SK-N-SH treated with all-trans-retinoic acid at 6 μM for 48 hours (cell line): ENCODE measurements around the gene RAI14.

Experiments used
- ATAC-seq: fragments of 200-7000 bp; cut with Tn5 transposase; 3 replicates; pipeline ENCODE4 v1.9.1; 2020; ENCODE audit warnings: mild to moderate bottlenecking, moderate library complexity
- ARNTL ChIP-seq: fragments of 450-650 bp; formaldehyde crosslinking; IDR thresholded peaks from 2 replicates; pipeline ENCODE4 v1.5.0; 2020; ENCODE audit warnings: low read depth, mild to moderate bottlenecking, moderate library complexity, borderline replicate concordance
- BACH2 ChIP-seq: fragments of 250-450 bp; sonication (Bioruptor Pico); IDR thresholded peaks from 2 replicates; pipeline ENCODE4 v1.9.0; 2021; ENCODE audit warnings: mild to moderate bottlenecking, borderline replicate concordance
- CSDC2 ChIP-seq: fragments of 250-450 bp; sonication (Bioruptor Pico); IDR thresholded peaks from 2 replicates; pipeline ENCODE4 v1.5.0; 2020; ENCODE audit warnings: mild to moderate bottlenecking, moderate library complexity
- CSRNP3 ChIP-seq: fragments of 250-450 bp; sonication (Bioruptor Pico); IDR thresholded peaks from 2 replicates; pipeline ENCODE4 v1.5.1; 2021; ENCODE audit warnings: mild to moderate bottlenecking, moderate library complexity
- ESRRG ChIP-seq: fragments of 250-450 bp; sonication (Bioruptor Pico); IDR thresholded peaks from 2 replicates; pipeline ENCODE4 v1.6.1; 2021; ENCODE audit warnings: mild to moderate bottlenecking
- GLIS3 ChIP-seq: fragments of 250-450 bp; sonication (Bioruptor Pico); IDR thresholded peaks from 2 replicates; pipeline ENCODE4 v1.5.0; 2020; ENCODE audit warnings: mild to moderate bottlenecking, moderate library complexity
- ISL1 ChIP-seq: fragments of 250-450 bp; sonication (Bioruptor Pico); IDR thresholded peaks from 2 replicates; pipeline ENCODE4 v2.1.2; 2022; ENCODE audit warnings: mild to moderate bottlenecking, moderate library complexity
- OSR1 ChIP-seq: fragments of 250-450 bp; sonication (Bioruptor Pico); IDR thresholded peaks from 2 replicates; pipeline ENCODE4 v1.8.0; 2022; ENCODE audit warnings: moderate library complexity, mild to moderate bottlenecking, inconsistent platforms
- POU6F1 ChIP-seq: fragments of 250-450 bp; sonication (Bioruptor Pico); IDR thresholded peaks from 2 replicates; pipeline ENCODE4 v1.8.0; 2021; ENCODE audit warnings: low read depth, mild to moderate bottlenecking, moderate library complexity, borderline replicate concordance
- SNAI2 ChIP-seq: fragments of 250-450 bp; sonication (Bioruptor Pico); IDR thresholded peaks from 2 replicates; pipeline ENCODE4 v1.5.0; 2020; ENCODE audit warnings: mild to moderate bottlenecking, moderate library complexity
- ZC3H10 ChIP-seq: fragments of 250-450 bp; sonication (Bioruptor Pico); IDR thresholded peaks from 2 replicates; pipeline ENCODE4 v1.5.1; 2021; ENCODE audit warnings: mild to moderate bottlenecking, moderate library complexity
- ZFP3 ChIP-seq: fragments of 250-450 bp; sonication (Bioruptor Pico); IDR thresholded peaks from 2 replicates; pipeline ENCODE4 v1.5.0; 2020; ENCODE audit warnings: mild to moderate bottlenecking, moderate library complexity
- ZFP30 ChIP-seq: fragments of 450-650 bp; formaldehyde crosslinking; IDR thresholded peaks from 2 replicates; pipeline ENCODE4 v1.5.0; 2022; ENCODE audit warnings: mild to moderate bottlenecking, moderate library complexity
- ZNF565 ChIP-seq: fragments of 450-650 bp; formaldehyde crosslinking; conservative IDR thresholded peaks from 2 replicates; pipeline ENCODE4 v1.5.0; 2020; ENCODE audit warnings: low read depth, mild to moderate bottlenecking, moderate library complexity
- ZNF70 ChIP-seq: fragments of 450-650 bp; formaldehyde crosslinking; IDR thresholded peaks from 2 replicates; pipeline ENCODE4 v1.5.0; 2020; ENCODE audit warnings: mild to moderate bottlenecking, moderate library complexity
- ZNF8 ChIP-seq: fragments of 450-650 bp; formaldehyde crosslinking; IDR thresholded peaks from 2 replicates; pipeline ENCODE4 v1.5.0; 2020; ENCODE audit warnings: mild to moderate bottlenecking, moderate library complexity
- TF ChIP-seq, protein P1 (sequence below): fragments of 250-450 bp; sonication (Bioruptor Pico); IDR thresholded peaks from 2 replicates; pipeline ENCODE4 v1.5.0; 2020; ENCODE audit warnings: mild to moderate bottlenecking, moderate library complexity
- TF ChIP-seq, protein P2 (sequence below): fragments of 250-450 bp; sonication (Bioruptor Pico); IDR thresholded peaks from 2 replicates; pipeline ENCODE4 v1.5.1; 2020; ENCODE audit warnings: low read depth, mild to moderate bottlenecking, moderate library complexity
- TF ChIP-seq, protein P3 (sequence below): fragments of 250-450 bp; sonication (Bioruptor Pico); IDR thresholded peaks from 2 replicates; pipeline ENCODE4 v1.8.0; 2020; ENCODE audit warnings: mild to moderate bottlenecking, moderate library complexity, borderline replicate concordance

RAI14 gene

GRCh38 chr5:34672196-34672595 is 16.1 kb downstream of the RAI14 start:
- TF ChIP-seq POU6F1 (CRISPR knock-in tag) (no peak), CSDC2 (CRISPR knock-in tag) (no peak), OSR1 (no peak), BACH2 (CRISPR knock-in tag) (no peak), ZFP30 (CRISPR knock-in tag) (no peak), ESRRG (CRISPR knock-in tag) (no peak), ZNF565 (CRISPR knock-in tag) (no peak)
- peak; percentile 14; the same call in 1 of the 3 replicates for ATAC-seq

GRCh38 chr5:34673463-34674125 is 17.5 kb downstream of the RAI14 start:
- no peak; the same call in 2 of the 3 replicates for ATAC-seq
- TF ChIP-seq GLIS3 (CRISPR knock-in tag) (no peak), ZFP30 (CRISPR knock-in tag) (no peak), ZNF70 (CRISPR knock-in tag) (no peak)

DNA sequence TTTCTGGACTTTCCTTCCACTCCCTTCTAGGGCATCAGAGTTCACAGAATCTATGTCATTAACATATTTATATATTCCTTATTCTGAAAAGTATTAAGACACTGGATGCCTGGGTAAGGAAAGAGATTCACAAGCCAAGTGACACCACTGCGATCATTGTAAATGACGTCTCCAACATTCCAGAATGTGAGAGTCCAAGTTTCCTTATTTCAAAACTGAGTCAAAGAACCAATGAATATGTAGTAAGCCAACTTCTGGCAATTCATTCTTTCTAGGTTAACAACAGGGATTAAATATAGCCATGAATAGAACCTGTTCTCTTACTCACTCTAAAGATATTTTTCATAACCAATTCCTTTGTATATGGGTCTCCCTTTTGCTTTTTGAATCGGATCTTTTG is 18.1 kb downstream of the RAI14 start:
- no peak for TF ChIP-seq GLIS3 (CRISPR knock-in tag)
- TF ChIP-seq BACH2 (CRISPR knock-in tag): no peak
- no peak for TF ChIP-seq ZFP30 (CRISPR knock-in tag)
- TF ChIP-seq, protein P1, sequence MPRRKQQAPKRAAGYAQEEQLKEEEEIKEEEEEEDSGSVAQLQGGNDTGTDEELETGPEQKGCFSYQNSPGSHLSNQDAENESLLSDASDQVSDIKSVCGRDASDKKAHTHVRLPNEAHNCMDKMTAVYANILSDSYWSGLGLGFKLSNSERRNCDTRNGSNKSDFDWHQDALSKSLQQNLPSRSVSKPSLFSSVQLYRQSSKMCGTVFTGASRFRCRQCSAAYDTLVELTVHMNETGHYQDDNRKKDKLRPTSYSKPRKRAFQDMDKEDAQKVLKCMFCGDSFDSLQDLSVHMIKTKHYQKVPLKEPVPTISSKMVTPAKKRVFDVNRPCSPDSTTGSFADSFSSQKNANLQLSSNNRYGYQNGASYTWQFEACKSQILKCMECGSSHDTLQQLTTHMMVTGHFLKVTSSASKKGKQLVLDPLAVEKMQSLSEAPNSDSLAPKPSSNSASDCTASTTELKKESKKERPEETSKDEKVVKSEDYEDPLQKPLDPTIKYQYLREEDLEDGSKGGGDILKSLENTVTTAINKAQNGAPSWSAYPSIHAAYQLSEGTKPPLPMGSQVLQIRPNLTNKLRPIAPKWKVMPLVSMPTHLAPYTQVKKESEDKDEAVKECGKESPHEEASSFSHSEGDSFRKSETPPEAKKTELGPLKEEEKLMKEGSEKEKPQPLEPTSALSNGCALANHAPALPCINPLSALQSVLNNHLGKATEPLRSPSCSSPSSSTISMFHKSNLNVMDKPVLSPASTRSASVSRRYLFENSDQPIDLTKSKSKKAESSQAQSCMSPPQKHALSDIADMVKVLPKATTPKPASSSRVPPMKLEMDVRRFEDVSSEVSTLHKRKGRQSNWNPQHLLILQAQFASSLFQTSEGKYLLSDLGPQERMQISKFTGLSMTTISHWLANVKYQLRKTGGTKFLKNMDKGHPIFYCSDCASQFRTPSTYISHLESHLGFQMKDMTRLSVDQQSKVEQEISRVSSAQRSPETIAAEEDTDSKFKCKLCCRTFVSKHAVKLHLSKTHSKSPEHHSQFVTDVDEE (CRISPR knock-in tag): no peak
- no peak for TF ChIP-seq POU6F1 (CRISPR knock-in tag)
- no peak for TF ChIP-seq ARNTL
- no peak for TF ChIP-seq ISL1 (CRISPR knock-in tag)
- TF ChIP-seq ZC3H10 (CRISPR knock-in tag): no peak
- TF ChIP-seq ZNF8: no peak
- TF ChIP-seq, protein P2, sequence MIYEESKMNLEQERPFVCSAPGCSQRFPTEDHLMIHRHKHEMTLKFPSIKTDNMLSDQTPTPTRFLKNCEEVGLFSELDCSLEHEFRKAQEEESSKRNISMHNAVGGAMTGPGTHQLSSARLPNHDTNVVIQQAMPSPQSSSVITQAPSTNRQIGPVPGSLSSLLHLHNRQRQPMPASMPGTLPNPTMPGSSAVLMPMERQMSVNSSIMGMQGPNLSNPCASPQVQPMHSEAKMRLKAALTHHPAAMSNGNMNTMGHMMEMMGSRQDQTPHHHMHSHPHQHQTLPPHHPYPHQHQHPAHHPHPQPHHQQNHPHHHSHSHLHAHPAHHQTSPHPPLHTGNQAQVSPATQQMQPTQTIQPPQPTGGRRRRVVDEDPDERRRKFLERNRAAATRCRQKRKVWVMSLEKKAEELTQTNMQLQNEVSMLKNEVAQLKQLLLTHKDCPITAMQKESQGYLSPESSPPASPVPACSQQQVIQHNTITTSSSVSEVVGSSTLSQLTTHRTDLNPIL (CRISPR knock-in tag): no peak
- TF ChIP-seq, protein P3, sequence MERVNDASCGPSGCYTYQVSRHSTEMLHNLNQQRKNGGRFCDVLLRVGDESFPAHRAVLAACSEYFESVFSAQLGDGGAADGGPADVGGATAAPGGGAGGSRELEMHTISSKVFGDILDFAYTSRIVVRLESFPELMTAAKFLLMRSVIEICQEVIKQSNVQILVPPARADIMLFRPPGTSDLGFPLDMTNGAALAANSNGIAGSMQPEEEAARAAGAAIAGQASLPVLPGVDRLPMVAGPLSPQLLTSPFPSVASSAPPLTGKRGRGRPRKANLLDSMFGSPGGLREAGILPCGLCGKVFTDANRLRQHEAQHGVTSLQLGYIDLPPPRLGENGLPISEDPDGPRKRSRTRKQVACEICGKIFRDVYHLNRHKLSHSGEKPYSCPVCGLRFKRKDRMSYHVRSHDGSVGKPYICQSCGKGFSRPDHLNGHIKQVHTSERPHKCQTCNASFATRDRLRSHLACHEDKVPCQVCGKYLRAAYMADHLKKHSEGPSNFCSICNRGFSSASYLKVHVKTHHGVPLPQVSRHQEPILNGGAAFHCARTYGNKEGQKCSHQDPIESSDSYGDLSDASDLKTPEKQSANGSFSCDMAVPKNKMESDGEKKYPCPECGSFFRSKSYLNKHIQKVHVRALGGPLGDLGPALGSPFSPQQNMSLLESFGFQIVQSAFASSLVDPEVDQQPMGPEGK (CRISPR knock-in tag): no peak
- no peak for TF ChIP-seq OSR1
- TF ChIP-seq SNAI2 (CRISPR knock-in tag): no peak
- TF ChIP-seq ZFP3 (CRISPR knock-in tag): no peak
- no peak for TF ChIP-seq CSDC2 (CRISPR knock-in tag)
- TF ChIP-seq ZNF70 (CRISPR knock-in tag): no peak
- no peak for TF ChIP-seq CSRNP3 (CRISPR knock-in tag)
- no peak for TF ChIP-seq ZNF565 (CRISPR knock-in tag)
- ATAC-seq: peak; percentile 74
